RWPE1 (cell line): Measurements from ENCODE around the gene TACC2.

Experiments
- CTCF ChIA-PET: fragments of 350-600 bp; sonication (Branson Sonifier 250); formaldehyde crosslinking; extraction: SDS; loops from one replicate; lab custom pipeline; 2021; lab: Yijun Ruan, JAX
- POLR2A ChIA-PET: fragments of 400-600 bp; formaldehyde crosslinking; extraction: SDS; loops from one replicate; lab custom pipeline; 2020; ENCODE audit warnings: antibody characterized with exemption; ENCODE audit not compliant: low non-redundant PET; lab: Yijun Ruan, JAX
- DNase-seq: peaks from one replicate; pipeline ENCODE4 v3.0.0; 2012; ENCODE audit warnings: low spot score
- H3K27ac ChIP-seq: fragments of 450-650 bp; 2 replicates; pipeline ENCODE4 v1.5.1; 2017
- CTCF ChIP-seq: fragments of 450-650 bp; conservative IDR thresholded peaks from 2 replicates; pipeline ENCODE4 v1.5.1; 2017; ENCODE audit warnings: low read depth, mild to moderate bottlenecking

Gene TACC2

GRCh38 chr10:122168101-122168500, 179.1 kb downstream of the TACC2 start:
- H3K27ac ChIP-seq = no peak overlapping the region
- ChIA-PET POLR2A (interaction anchor here (0.5 kb wide), 2 partner anchors 38 to 116 kb away, joined by 3 to 6 read pairs; no protein-coding TSS in a partner anchor), CTCF (interaction anchor here (0.6 kb wide), 2 partner anchors 18 to 46 kb away, joined by 3 to 5 read pairs; no protein-coding TSS in a partner anchor)
- DNase-seq = no peak
- no peak for TF ChIP-seq CTCF

DNA sequence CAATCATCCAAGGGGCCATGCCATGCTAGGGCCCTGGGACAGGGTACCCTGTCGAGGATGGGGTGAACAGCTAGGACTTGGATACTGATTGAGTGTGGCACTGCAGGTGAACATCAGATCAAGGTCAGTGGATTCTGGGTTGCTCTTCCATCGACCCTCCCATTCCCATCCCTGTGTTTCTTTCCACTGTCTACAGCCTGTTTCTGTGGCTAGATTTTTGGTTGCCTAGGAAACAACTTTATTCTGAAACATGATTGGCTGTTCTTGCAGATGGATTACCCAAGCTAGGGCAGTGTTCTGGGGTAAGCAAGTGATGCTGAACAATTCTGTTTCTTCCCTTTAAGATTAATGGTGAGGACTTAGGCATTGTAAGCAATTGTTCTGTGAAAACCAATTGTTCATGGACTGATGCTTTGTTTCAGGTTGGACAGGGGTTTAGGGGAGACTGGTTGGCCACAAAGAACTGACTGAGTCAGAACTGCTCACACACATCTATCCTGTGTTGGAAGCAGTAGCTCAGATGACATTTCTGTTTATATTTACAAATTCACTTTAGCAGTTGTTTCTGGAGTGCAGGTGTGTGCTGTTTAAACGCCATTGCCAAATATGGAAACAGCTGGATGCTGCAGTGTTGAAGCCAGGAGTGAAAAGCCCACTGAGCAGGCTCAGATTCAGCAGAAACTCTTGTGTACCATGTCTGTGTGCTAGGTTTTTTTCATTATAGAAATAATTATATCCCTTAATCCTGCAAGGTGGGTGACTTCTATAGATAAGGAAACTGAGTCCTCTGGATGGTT, 179.8 kb downstream of the TACC2 start:
- no peak for TF ChIP-seq CTCF

GRCh38 chr10:122170802-122171201, 181.8 kb downstream of the TACC2 start:
- TF ChIP-seq CTCF = no peak
- DNase-seq = no peak
- no peak overlapping the region for H3K27ac ChIP-seq
- ChIA-PET POLR2A (no interaction called here), CTCF (interaction anchor here (0.7 kb wide), 1 partner anchor 29 kb away, joined by 3 read pairs; no protein-coding TSS in a partner anchor)

More for the DNA sequence above, 179.8 kb downstream of the TACC2 start:
- H3K27ac ChIP-seq = no peak overlapping the region
- DNase-seq = no peak
- ChIA-PET POLR2A (interaction anchor here (0.5 kb wide), 1 partner anchor 117 kb away, joined by 6 read pairs; no protein-coding TSS in a partner anchor), CTCF (interaction anchor here (0.5 to 0.6 kb wide), 2 partner anchors 26 to 45 kb away, joined by 3 to 4 read pairs; no protein-coding TSS in a partner anchor)

DNA sequence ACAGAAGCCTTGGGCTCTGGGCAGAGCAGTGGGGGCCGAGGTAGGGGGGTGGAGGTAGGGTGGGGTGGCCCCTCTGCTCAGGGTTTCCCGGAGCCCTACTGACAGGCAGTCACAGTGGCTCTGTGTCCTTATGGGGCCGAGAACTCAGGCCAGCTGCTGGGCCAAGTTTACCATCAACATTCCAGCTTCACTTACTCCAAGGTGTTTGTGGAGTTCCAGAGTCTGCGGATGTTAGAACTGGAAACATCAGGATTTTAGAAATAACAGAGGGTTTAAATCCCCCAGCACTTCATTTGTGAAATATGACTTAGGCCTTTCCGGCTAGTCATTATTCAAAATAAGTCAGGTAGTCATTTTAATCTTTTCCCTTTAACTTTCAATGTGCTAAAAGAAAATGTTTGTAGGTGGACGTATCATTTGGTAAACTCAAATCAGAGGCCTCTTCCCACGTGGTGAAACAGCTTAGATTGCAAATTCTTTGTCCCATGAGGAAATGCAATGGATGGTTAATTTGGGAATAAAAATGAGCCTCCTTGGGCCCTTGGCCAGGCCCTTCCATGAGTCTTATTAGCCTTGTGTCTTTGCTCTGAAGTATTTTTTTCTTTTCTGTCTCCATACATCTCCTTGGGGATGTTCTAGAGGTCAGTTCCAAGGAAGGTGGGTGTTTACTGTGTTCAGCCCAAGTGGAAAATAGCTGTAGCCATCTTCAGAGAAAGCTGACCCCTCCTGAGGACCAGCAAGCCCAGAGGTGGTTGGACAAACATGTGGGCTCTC, 182.5 kb downstream of the TACC2 start:
- DNase-seq = no peak
- POLR2A ChIA-PET = no interaction called here
- CTCF ChIA-PET = interaction anchor here (0.7 kb wide), 1 partner anchor 30 kb away, joined by 3 read pairs; no protein-coding TSS in a partner anchor

GRCh38 chr10:122172361-122173008, 183.5 kb downstream of the TACC2 start:
- POLR2A ChIA-PET = no interaction called here
- no peak for TF ChIP-seq CTCF
- DNase-seq = no peak
- H3K27ac ChIP-seq = peak overlapping the region; percentile 2; the same call in 1 of the 2 replicates
- CTCF ChIA-PET = interaction anchor here (0.5 kb wide), 1 partner anchor 25 kb away, joined by 3 read pairs; no protein-coding TSS in a partner anchor

More for the DNA sequence above, 182.5 kb downstream of the TACC2 start:
- no peak for TF ChIP-seq CTCF
- H3K27ac ChIP-seq = no peak overlapping the region; the same call in 1 of the 2 replicates
